NCI-H748 treated with DMSO at 0.1 percent for 48 hours (cell line): ENCODE measurements around the gene RPS14.

ENCODE experiments used
- DNase-seq: peaks from one replicate; lab custom pipeline; 2025; lab: John Stamatoyannopoulos, UW

Gene RPS14

DNA sequence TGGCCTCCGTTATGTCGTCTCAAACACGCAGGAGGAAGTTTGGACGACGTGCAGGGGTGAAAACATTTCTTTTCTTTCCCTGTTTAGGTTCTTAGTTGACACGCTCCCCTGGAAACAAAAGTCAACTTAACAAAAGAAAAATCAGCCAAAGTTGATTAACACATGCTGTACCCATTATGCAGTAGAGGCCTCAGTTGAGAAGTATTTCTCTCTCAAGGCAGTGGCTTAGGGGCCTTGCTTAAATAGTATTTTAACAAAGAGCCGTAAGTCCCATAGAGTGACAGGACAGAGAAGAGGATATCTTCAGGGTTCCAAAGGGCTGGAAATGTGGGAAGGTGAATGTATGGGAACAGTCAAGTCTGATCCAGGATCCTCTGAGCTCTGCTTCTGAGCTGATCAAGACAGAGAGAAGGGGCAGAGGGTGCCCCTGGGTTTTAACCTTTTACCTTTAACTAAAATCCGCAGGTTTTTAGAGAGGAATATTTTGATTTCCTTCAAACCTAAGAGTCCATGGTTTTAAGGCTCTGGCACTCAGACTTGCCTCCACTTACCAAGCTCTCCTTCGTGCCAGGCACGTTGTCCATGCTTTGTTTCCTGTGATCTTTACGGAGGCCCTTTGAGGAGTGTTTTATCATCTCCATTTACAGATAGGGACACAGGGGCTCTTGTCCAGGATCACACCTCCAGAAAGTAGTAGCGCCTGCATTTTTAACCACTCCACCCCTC, 36.2 kb downstream of the RPS14 start:
- DNase-seq = no peak

DNA sequence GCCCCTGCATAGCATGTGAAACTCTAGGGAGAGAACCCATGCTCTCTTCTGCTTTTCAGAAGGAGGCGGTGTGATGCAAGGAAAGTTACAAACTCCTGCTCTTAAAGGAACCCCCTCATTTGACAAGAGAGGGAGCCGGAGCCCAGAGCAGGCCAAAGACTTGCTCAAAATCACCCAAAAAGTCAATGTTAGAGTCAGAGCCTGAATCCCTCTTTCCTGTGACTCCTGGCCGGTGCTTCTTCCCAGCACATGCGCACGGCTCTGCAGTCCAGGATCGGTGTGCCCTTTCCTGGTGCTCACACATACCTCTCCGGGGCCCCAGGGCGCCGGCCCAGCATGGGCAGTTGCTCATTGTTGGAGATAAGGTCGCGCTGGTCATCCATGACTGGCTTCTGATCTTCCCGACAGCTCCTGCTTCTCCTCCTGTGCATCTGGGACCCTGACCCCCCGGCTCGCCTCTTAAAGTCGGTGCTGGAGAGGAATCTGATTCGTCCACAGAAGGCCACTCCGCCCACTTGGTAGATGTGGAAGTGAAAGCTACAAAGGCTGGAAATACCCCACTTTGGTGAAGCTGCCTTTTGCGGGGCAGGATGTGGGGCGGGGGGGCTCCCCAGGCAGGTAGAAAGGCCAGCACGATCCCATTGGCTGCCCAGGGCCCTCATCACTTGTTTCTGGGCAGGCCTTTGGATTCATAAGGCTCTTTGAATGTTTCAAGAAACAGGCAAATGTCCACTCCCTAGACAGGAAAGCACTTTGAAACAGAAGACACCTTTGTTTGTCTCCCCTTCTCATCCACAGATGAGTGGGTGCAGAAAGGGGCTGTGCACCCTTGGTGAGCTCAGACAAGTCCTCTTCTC, 37.0 kb downstream of the RPS14 start, which contains the start of gene CD74:
Gene CD74, minus strand, starts transcription at position 592 of the 857 bp plus-strand sequence. Its CDS starts 161 bp downstream, at position 431.
- DNase-seq = no peak

DNA sequence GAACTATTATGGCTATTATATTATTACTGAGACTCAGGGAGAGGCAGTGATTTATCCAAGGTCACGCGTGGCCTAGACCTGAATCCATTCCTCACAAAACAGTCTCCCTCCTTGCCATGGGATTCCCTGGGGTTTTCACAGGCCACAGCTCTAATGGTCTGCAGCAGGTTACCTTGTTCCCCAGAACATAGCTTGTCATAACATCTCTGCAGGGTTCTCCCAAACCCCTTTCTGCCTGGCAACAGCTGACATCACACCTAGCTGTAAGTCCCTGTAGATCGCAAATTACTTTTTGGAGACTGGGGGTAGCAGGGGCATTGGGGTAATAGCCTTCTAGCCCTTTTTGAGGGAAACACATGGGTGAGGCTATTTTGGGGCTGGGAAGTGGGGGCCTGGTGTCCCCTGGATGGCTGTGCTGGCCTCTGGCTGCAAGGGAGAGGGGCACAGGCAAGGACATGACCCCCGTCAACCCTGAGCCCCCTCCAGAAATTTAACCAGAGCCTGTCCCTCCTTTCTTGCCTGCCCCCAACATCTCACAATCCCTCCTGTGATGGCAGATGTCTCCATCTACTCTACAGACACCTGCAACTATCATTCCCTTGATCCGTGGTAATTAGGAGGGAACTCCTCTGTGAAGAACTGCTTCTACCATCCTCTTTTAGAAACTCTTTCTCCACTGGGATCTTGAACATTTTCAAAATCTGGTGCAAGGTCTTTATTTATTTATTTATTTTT, 38.1 kb downstream of the RPS14 start:
- DNase-seq = no peak

DNA sequence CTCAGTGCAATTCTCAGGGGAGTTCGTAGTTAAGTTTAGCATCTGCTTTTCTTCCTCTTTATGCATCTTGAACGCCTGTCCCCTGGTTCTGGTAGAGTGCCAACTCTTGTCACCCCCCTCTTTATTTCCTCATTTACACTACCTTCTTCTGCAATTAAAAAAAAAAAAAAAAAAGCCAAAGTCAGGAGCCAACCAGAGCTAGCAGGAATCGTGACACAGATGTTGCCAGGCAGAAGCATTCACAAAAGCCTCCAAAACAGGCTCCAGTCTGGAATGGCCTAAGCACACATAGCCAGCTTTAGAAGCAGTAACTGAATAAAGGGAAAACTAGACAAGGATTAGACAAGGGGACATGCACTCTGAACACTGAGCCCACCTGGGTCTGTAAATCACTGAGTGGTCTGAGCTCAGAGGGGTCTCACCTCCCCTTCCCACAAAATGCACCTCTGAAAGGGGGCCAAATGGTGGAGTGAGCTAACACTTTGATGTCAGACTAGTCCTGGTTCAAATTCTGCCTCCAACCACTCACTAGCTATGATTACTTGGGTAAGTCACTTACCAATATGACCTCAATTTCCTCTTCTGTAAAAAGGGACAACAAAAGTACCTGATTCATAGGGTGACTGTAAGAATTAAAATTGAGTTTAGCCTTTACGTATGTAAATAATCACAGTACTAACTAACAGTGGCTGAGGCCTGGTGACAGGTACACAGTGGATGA, 38.9 kb downstream of the RPS14 start:
- DNase-seq = no peak

DNA sequence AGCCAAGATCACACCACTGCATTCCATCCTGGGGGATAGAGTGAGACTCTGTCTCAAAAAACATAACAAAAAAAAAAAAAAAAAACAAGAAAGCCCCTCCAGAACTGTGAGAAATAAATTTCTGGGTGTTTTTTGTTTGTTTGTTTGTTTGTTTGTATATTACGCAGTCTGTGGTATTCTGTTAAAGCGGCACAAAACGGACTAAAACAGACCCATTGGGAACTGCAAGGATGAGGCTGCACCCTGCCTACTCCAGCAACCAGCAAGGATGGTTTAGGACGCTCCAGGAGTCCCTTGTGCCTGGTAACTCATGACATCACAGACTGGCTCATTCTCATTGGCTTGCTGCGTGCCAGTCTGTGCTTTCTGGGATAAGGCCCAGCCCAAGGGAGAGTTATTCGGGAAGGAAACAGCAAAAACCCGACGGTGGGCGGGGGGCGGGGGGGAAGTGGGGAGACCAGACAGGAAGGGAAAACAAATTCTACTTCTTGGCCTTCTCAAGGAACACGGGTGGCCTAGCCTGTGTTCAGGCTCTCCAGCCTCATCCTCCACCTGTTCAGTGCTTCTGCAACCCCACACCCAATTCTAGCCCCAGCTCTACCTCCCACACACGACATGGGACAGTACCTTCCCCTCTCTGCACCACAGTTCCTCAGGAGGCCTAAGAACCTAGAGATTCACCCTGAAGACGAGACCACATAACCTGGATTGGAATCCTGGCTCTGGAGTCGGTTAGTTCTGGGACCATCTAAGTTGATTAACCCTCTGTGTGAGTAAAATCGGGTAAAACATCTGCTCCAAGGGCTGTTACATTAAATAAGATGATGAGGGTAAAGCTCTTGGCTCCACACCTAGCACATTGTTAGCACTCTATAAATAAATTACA, 39.7 kb downstream of the RPS14 start:
- peak; percentile 59 for DNase-seq

DNA sequence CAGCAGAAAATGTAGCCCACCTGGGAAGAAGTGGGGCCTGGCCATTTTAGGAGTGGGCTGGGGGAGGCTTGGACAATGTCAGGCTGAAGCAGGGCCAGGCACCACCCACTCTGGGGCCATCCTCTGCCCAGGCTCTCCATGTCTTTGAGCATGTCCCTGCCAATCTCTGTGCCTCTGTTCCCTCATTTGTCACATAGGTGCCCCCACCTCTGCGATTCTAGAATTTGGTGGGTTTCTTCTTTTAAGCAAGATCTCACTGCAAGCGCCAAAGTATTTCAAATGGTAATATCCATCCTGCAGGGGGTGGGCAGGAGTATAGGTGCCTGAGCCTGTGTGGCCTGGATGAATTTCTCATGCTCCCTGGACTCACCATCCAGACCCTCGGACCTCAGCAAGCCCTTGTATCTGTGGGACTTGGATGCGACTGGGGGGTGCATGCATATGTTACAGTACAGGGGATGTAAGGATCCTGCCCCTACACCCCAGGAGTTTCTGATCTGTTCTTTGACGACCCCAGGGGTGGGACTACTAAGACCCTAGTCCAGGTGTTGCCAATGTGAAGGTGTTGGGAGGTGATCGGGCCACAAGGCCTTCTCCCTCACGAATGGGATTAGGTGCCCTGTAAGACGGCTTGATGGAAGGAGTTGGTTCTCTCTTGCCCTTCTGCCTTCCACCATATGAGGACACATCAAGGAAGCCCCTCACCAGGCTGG, 41.2 kb downstream of the RPS14 start:
- DNase-seq = no peak

DNA sequence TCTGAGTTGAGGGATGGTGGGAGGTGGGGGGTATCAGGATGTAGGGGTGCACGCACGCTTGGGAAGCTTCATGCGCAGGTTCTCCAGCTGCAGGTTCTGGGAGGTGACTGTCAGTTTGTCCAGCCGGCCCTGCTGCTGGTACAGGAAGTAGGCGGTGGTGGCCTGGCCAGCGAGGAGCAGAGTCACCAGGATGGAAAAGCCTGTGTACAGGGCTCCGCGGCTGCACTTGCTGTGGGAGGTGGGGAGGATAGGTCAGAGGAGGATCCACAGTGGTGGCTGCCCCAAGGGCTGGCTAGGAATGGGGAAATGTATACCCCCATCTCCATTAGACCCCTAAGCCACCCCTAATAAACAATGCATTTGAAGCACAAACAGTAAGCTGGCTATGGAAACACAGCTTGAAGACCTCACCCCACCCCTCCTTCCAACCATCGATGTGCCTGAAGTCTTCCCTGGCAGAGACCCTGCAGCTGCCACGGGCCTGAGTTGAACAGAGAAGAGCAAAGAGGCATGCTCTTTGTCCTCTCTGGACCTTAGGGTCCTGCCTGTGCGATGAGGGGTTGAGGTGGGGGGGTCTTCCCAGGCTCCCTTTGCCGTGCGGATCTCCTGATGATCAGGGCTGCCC, 42.3 kb downstream of the RPS14 start:
- no peak for DNase-seq

DNA sequence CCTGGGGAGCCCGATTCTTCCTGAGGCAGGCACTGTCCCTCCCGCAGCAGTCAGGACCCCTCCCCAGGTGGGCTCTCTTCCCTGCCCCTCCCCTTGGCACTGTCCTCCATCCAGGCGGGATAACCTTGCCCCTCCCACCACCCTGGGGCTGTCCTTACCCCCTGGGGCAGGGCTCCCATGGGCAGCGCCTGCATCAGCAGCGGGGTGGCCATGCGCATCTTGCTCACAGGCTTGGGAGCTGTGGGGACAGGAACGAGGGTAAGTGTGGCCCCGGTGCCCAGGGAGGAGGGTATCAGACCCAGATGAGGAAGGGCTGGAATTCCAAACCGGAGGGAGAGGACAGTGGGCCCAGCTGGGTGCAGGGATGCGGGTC, 42.8 kb downstream of the RPS14 start:
- DNase-seq = no peak

DNA sequence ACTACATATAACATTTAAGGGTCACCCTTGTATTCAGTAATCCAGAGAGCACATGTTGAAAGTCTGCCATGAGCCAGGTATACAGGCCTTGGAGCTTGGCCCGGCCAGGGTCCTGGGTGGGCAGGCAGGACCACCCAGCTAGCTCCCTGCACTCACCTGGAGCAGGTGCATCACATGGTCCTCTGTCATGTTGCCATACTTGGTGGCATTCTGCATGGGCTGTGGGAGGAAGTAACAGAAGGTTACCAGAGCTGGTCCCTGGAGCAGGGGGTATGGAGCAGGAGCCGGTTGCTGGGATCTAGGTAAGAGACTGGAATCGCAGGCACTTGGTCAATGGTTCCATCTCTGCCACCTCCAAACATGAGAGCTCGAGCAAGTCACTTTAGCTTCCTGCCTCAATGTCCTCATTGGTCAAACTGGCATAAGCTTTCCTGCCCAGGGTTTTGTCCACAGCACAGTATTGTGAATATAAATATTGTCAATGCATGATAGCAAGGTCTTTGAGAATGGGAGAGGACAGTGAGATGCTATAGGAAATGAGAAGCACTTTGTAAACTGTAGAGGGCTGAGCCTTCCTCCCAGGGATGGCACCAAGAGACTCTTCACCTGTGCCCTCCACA, 43.3 kb downstream of the RPS14 start:
- DNase-seq = no peak

DNA sequence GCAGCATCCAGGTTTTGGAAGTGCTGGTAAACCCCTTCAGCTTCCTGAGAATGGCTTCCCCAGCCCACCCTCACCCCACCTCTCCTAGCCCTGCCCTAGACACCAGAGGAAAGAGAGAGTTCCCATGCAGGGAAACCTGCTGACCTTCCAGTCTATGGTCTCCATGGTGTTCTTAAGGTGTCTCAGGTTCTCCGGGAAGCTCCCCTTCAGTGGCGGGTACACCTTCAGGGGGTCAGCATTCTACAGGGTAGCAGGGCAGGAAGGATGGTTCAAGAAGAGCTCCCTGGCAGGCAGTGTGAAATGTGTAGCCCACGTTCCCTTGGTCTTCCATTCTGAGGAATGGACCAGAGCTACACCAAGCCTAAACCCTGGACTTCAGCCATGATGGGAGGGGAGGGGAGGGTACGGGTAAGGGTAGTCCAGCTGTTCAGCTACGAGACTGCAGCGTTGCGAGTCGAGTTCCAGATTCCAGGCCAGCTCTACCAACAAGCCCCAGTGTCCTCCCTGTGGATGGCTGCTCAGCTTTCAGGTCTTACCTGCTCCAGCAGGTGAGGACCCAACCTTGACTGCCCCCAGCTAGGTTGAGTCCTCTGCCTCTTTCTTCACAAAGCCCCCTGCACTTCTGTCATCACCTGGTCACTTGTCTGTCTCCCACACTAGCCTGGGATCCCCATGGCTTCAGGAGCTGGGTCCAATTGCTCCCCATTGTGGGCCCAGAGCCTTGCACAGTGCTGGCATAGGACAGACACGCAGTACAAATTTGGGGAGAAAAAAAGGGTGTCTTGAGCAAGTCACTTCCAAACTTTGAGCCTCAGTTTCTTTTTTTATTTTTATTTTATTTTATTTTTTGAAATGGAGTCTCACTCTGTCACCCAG, 44.4 kb downstream of the RPS14 start:
- DNase-seq = no peak

DNA sequence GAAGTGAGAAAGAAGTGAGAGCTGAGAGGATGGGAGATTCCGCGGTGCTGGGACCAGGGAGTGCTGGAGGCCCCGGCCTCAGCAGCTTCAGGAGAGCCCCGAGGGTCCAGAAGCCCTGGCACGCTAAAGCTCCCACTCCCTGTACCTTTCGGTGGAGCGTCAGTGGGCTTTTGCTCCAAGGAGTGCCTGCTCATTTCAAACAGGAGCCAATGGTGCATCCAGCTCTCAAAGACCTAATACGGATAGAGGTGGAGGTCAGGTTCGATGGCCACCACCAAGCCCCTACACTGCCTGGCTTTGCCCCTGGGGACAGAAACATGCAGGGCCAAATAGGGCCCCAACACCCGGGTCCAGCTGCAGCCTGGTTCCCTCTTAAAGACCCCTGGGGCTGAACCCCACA, 45.0 kb downstream of the RPS14 start:
- DNase-seq = no peak

DNA sequence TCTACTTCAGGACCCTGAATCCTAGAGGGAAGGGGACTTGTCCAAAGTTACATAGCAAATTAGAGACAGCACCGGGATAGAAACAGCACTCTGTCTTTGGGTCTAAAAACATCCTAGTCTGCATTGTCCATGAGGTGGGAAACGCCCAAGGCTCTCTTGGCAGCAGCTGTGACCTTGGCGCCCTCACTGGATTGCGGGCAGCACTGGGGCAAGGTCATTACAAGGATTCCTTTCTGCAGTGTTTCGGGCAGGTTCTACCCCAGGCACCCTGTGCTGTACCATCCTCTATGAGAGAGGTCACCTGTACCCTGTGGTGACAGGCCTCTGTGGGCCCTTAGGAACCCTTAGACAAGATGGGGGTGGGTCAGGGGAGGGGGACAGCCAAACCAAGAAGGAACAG, 45.4 kb downstream of the RPS14 start:
- DNase-seq = no peak

DNA sequence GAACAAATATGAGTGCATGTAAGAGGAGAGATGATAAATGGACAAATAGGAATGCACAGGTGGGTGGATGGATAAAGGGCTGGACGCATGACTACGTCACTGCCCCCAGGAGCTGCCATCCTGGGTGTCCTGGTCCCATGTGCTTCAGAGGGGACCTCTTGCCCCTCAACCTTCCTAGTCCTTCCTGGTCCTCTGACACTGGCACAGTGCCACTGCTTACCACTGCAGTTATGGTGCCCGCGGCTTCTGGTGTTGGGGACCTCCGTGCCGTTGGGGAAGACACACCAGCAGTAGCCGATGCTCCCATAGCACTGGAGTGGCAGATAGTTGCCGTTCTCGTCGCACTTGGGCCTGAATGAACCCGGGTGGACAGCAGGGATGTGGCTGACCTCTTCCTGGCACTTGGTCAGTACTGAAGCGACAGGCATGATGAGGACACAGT, 46.6 kb downstream of the RPS14 start:
- DNase-seq = no peak

DNA sequence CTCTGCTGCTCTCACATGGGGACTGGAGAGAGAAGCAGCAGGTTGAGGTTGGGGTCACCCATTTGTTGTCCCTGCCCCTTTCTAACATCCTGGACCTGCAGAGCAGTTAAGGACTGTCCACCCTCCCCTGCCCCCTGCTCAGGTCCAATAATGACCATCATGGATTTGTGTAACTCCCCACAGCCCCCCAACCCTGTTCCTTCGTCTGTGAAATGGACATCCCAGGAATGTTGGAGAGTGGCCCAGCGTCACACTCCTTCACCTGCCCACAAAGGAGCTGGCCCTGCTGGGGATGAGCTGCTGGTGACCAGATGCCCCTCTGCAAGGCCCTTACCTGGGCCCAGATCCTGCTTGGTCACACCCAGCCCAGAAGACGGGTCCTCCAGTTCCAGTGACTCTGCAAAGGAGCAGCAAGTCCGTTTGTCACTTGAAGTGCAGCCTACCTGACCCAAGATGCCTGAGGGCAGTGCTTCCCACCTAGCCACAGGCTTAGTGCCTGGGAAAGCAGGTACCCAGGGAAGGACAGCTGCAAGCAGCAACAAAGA, 47.2 kb downstream of the RPS14 start:
- no peak for DNase-seq

DNA sequence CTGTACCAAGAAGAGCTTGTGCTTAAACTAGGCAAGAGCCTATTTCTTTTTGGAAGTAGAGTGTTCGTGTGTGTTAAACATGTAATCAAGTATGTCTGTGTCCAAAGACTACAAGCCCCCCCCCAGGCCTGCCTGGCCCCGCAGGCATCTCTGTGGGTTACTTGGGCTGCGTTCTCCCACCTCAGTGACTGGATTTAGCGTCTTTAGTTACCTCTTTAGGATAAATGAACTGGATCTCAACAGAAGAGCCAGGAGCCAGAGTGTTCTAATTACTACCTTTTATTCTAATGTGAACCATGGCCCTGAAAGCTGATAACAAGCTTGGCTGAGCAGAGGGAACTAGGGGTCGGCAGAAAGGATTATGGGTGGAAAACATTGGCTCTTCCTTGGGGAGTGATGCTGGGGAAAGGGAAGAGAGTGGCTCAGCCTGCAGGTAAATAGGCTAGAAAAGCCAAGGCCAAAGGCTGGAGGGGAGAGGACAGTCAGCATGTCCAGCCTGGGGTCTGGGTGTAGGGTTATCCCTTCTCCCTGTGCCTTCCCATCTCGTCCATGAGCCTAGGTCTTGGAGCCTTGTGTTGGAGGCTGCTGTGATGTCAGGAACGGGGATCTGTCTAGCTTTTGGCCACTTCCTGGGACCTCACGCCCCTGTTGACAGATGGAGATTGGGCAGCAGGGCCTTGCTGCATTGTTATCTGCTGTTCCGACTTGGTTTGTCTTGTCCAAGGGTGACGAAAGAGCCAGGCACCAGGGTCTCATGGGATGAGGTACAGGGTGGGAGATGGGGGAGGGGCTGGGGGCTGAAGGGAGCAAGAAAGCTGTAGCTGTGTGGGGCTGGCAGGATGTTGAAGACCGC, 47.9 kb downstream of the RPS14 start:
- no peak for DNase-seq

DNA sequence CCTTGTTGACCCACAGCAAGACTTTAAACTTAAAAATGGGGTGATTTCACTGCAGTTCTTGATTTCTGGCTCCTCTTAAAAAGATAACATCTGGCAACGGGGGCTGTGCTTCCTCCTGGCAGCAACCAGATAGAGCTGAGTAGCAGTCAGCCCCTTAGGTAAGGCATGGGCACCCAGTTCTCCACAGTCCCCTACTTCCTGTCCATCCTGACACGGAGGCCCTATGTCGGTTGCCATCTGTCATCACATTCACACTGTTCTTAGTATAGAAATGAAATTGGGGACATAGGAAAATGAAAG, 48.5 kb downstream of the RPS14 start:
- no peak for DNase-seq

DNA sequence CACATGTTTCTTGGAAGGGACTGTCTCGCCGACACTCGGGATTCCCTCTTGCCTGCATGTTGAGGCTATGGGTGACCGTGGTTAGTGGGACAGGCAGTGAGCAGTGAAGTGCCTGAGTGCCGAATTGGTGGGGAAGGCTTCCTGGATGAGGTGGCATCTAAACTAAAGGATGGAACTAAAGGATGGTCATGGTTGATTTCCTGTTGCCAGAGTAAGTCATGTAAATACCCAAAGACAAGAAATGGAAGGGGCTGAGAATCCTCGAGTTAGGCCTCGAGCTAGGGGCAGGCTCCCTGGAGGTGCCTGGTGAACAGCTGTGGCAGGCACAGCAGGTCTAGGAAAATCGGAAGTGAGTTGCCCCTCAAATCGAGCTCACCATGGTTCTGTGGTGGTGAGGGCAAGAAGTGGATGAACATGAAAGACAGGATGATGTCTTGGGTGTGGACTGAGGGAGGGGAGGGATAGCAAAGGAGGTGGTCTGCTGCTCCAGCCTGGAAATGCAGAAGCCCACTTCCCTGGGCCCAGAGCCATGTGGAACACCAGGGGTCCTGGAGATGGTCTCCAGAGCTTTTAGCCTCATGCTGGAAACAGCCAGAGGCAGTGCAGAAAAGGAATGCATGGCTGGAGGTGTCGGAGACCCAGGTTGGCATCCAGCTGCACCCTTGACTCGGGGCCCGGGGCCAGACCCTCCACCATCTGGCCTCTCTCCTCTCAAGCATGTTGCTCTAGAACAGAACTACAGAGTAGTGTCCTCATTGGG, 49.0 kb downstream of the RPS14 start:
- no peak for DNase-seq
